Activated naive CD4-positive, alpha-beta T cell treated with anti-CD3 and anti-CD28 coated beads, Interleukin-2, amount 10 ng/mL, durations not matched to agents 7 days and 5 days (primary cell): ENCODE data around the gene CCDC50.

Source experiments
- CTCF ChIA-PET: fragments of 350-600 bp; sonication (Branson Sonifier 250); formaldehyde crosslinking; loops from one replicate; lab custom pipeline; 2021; ENCODE audit warnings: antibody characterized with exemption; lab: Charles Lee
- DNase-seq: peaks from one replicate; pipeline ENCODE4 v3.0.0-alpha.2; 2020
- H3K27ac Mint-ChIP-seq: one replicate; pipeline ENCODE4 v1.8.0; 2021; ENCODE audit warnings: mild to moderate bottlenecking, moderate library complexity, mixed read lengths
- H3K27me3 Mint-ChIP-seq: one replicate; pipeline ENCODE4 v1.8.0; 2021; ENCODE audit warnings: mild to moderate bottlenecking, mixed read lengths
- H3K36me3 Mint-ChIP-seq: one replicate; pipeline ENCODE4 v1.8.0; 2021; ENCODE audit warnings: mixed read lengths
- H3K4me1 Mint-ChIP-seq: one replicate; pipeline ENCODE4 v1.8.0; 2021; ENCODE audit warnings: mixed read lengths
- H3K4me3 Mint-ChIP-seq: one replicate; pipeline ENCODE4 v1.8.0; 2021; ENCODE audit warnings: mild to moderate bottlenecking, moderate library complexity, mixed read lengths
- H3K9me3 Mint-ChIP-seq: one replicate; pipeline ENCODE4 v1.8.0; 2021; ENCODE audit warnings: mixed read lengths

The CCDC50 gene

DNA sequence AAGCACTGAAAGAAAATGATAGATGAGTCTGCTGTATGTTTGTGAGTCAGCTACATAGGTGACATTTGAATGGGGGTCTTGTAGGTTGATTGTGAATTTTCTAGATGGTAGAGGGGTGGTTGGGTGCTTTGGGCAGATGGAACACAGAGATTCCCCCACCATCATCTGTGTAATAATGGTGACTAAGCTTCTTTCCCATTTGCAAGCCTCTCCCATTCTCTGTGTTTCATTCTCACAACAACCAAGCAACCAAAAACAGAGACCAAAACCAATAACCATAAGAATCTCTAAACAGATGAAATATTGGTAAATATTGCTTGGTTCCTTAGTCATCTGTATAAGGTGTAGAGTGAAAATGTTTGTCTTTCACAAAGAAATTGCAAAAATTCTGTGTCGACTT lies 18.9 kb downstream of the CCDC50 start:
- Mint-ChIP-seq H3K9me3 (no peaks in the 10 kb centered on the region), H3K27ac (no peak overlapping the region), H3K36me3 (no peaks in the 10 kb centered on the region), H3K4me1 (no peaks in the 10 kb centered on the region), H3K27me3 (no peaks in the 10 kb centered on the region), H3K4me3 (no peak overlapping the region)
- CTCF ChIA-PET: no interaction called here
- DNase-seq: no peak

DNA sequence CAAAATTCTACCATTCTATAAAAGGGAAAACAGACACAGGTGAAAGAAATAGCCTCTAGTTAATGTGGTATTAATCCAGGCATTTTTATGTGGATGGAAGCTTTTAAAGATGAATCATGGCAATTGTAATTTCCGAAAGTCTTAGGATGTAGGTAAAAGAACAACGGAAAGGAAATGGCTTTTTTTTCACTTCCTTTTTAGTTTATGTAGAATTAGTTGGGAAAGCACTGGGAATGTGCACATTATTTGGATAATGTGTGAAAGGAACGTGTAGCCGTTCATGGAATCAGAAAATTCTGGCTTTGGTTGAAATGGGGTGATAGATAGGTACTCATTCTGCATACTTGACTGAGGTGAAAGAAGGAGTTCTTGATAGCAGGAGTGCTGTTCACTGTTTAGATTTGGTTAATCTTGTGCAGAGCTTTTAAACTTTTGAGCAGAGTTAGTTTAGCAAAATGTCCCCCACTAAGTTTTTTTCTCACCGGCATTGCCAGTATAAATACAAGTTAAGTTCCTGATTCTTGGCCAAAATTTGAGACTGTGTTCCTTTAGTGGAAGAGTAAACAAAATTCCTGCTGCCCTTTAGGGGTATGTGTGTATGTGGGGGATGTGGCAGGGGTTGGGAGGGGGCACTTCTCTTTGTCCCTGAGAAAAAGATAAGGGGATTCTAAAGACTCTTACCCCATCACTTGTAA lies 21.3 kb downstream of the CCDC50 start:
- H3K36me3 Mint-ChIP-seq: no peaks in the 10 kb centered on the region
- no peaks in the 10 kb centered on the region for H3K27me3 Mint-ChIP-seq
- CTCF ChIA-PET: no interaction called here
- H3K27ac Mint-ChIP-seq: no peak overlapping the region
- no peaks in the 10 kb centered on the region for H3K9me3 Mint-ChIP-seq
- no peak overlapping the region for H3K4me3 Mint-ChIP-seq
- H3K4me1 Mint-ChIP-seq: no peaks in the 10 kb centered on the region
- no peak for DNase-seq

GRCh38 chr3:191352014-191352413 lies 22.8 kb downstream of the CCDC50 start:
- Mint-ChIP-seq H3K4me3 (no peak overlapping the region), H3K36me3 (no peaks in the 10 kb centered on the region), H3K9me3 (no peaks in the 10 kb centered on the region), H3K27me3 (no peaks in the 10 kb centered on the region), H3K4me1 (no peaks in the 10 kb centered on the region), H3K27ac (no peak overlapping the region)
- CTCF ChIA-PET: no interaction called here
- DNase-seq: no peak

DNA sequence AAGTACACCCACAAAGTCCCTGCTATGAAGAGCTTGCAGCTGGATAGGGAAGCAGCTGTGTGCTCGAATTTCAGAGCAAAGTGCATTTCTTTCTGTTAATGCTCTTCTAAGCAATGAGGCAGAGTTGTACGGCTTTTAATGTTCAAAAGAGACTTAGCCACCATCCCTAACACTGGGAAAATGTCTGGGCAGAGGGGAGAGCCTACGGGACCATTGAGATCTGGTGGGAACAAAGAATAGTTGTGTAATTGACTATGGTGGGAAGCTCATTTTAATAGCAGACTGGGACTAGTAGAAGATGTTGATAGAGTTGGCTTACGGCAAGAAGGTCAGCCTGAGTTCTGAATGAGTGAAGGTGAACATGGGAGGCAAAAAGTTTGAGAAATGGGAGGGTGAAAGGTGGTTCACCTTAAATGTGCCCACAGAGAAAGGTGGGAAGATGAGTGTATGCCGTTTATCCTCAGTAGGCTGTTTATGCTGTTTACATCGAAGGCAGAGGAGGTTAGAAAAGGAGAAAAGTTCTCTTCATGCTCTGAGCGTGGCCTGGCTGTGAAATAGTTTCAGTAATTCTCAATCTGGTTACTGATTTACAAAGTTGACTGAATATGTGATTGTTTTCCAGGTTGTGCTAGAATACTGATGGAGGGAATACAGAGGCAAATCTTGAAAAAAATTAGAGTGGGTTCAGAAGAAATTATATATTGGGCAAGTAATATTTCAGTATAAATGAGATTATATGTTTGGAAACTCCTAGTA lies 24.0 kb downstream of the CCDC50 start:
- Mint-ChIP-seq H3K4me3 (no peak overlapping the region), H3K36me3 (no peaks in the 10 kb centered on the region), H3K9me3 (no peaks in the 10 kb centered on the region), H3K27me3 (no peaks in the 10 kb centered on the region), H3K27ac (no peak overlapping the region), H3K4me1 (no peaks in the 10 kb centered on the region)
- no peak for DNase-seq
- CTCF ChIA-PET: no interaction called here

DNA sequence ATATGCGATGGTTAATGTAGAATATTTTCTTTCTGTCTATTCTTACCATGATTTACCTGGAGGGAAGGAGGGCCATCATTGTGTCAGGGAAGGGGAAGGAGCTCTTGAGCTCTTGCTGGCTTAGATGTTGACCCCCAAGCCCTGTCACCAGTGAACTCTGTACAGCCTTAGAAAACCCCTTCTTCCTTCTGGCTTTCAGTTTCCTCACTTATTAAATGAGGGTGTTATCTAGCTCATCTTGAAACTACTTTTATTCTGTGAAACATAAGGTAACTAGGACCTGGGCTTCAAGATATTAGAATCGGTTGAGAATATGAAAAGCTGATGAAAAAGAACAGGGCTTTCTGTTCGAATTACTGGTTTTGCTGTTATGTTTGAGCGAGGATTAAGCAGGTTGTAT lies 26.2 kb downstream of the CCDC50 start:
- Mint-ChIP-seq H3K27me3 (no peaks in the 10 kb centered on the region), H3K4me3 (no peak overlapping the region), H3K9me3 (no peaks in the 10 kb centered on the region)

GRCh38 chr3:191356631-191357439 lies 27.6 kb downstream of the CCDC50 start:
- Mint-ChIP-seq H3K36me3 (no peaks in the 10 kb centered on the region), H3K9me3 (no peaks in the 10 kb centered on the region), H3K4me3 (no peak overlapping the region), H3K27me3 (no peaks in the 10 kb centered on the region), H3K4me1 (peaks cover 4% of the 10 kb centered on the region), H3K27ac (no peak overlapping the region)
- CTCF ChIA-PET: no interaction called here
- no peak for DNase-seq

More for the DNA sequence above, 26.2 kb downstream of the CCDC50 start:
- DNase-seq: no peak
- CTCF ChIA-PET: no interaction called here
- H3K4me1 Mint-ChIP-seq: peaks cover 4% of the 10 kb centered on the region
- no peaks in the 10 kb centered on the region for H3K36me3 Mint-ChIP-seq
- H3K27ac Mint-ChIP-seq: no peak overlapping the region

GRCh38 chr3:191357909-191358308 lies 28.7 kb downstream of the CCDC50 start:
- CTCF ChIA-PET: no interaction called here
- H3K4me1 Mint-ChIP-seq: peaks cover 4% of the 10 kb centered on the region
- no peaks in the 10 kb centered on the region for H3K9me3 Mint-ChIP-seq
- H3K36me3 Mint-ChIP-seq: no peaks in the 10 kb centered on the region
- no peak for DNase-seq
- H3K27me3 Mint-ChIP-seq: no peaks in the 10 kb centered on the region
- no peak overlapping the region for H3K4me3 Mint-ChIP-seq
- H3K27ac Mint-ChIP-seq: no peak overlapping the region

DNA sequence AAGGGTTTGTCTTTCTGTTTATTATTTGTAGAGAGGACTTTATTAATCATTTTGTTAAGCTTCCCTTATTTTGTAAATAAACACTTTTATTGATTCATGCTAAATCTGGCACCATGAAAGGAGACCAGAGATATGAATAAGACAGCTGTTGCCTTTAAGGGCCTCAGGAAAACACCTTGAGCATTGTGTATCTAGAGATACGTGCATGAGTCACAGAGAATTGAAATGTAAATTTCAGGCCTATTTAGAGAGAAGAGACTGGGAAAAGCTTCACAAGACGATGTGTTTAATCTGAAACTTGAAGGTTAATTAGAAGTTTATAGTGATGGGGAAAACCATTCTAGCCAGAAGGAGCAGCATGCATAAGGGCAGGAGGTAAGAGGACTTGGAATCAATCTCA lies 29.7 kb downstream of the CCDC50 start:
- Mint-ChIP-seq H3K4me1 (peaks cover 4% of the 10 kb centered on the region), H3K27ac (no peak overlapping the region)
- CTCF ChIA-PET: no interaction called here

DNA sequence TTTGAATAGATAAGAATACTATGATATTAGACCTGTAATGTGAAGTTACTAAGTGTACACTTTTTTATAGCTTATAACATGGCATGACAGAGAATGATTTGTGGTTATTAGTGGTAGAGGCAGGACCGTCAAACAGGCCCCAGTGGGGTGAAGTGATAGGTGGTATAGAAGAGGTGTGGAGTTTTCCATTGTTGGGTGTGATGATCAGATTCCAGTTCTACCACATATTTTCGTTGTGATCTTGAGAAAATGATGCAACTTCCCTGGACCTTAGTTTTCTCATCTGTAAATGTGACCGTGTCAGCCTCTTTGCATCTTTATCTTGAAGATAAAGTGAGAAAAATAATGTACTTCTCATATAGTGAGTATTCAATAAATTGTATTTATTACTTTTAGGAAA lies 31.4 kb downstream of the CCDC50 start:
- Mint-ChIP-seq H3K36me3 (no peaks in the 10 kb centered on the region), H3K27ac (no peak overlapping the region), H3K4me3 (no peak overlapping the region), H3K9me3 (no peaks in the 10 kb centered on the region), H3K27me3 (no peaks in the 10 kb centered on the region), H3K4me1 (peaks cover 4% of the 10 kb centered on the region)
- no peak for DNase-seq
- CTCF ChIA-PET: no interaction called here

More for the DNA sequence above, 29.7 kb downstream of the CCDC50 start:
- Mint-ChIP-seq H3K4me3 (no peak overlapping the region), H3K27me3 (no peaks in the 10 kb centered on the region), H3K9me3 (no peaks in the 10 kb centered on the region), H3K36me3 (no peaks in the 10 kb centered on the region)
- no peak for DNase-seq

DNA sequence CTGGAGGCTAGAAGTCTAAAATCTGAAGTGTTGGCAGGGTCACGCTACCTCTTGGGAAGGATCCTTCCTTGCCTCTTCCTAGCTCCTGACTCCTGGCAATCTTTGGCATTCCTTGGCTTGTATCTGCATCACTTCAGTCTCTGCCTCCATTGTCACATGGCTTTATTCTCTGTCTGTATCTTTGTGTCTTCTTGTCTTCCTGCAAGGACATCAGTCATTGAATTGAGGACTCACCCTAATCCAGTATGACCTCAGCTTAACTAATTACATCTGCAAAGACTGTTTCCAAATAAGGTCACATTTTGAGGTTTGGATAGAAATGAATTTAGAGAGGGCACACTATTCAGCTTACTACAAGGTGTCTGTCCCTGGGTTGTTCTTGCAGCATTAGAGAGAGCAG lies 32.3 kb downstream of the CCDC50 start:
- H3K4me1 Mint-ChIP-seq: peaks cover 4% of the 10 kb centered on the region
- DNase-seq: no peak
- H3K27ac Mint-ChIP-seq: no peak overlapping the region
- no peaks in the 10 kb centered on the region for H3K9me3 Mint-ChIP-seq
- H3K36me3 Mint-ChIP-seq: no peaks in the 10 kb centered on the region
- CTCF ChIA-PET: no interaction called here
- no peaks in the 10 kb centered on the region for H3K27me3 Mint-ChIP-seq
- no peak overlapping the region for H3K4me3 Mint-ChIP-seq

- Mint-ChIP-seq H3K4me3 (no peak overlapping the region), H3K27me3 (no peaks in the 10 kb centered on the region), H3K36me3 (no peaks in the 10 kb centered on the region), H3K9me3 (no peaks in the 10 kb centered on the region), H3K4me1 (peaks cover 4% of the 10 kb centered on the region), H3K27ac (no peak overlapping the region)
- DNase-seq: no peak
- CTCF ChIA-PET: no interaction called here
Measured at GRCh38 chr3:191362037-191362436, 32.8 kb downstream of the CCDC50 start.

DNA sequence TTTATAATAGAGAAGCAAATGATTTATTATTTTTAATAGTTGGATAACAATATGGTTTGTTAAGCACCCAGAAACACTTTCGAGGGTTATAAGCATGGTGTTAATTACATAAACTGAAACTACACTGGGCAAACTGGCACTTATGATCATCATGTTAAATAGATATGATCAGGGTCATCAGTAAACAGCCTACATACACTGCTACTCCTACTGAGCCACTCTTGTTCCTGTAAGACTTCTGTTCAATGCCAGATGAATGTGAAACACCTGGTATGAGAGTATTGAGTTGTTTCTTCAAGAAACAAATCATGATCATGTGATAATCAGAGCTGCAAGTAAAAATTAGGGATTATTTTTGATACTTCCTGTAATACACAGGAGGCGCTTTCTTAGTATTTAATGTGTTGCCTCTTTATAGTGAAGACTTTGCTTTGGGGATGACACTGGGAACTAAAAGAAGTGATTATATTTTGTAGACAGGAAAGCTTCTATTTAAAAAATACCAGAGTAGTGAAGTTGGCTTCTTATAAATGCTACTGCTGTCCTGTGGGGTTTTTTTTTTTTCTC lies 33.4 kb downstream of the CCDC50 start:
- no peak for DNase-seq
- CTCF ChIA-PET: no interaction called here
- H3K4me3 Mint-ChIP-seq: no peak overlapping the region
- peaks cover 4% of the 10 kb centered on the region for H3K4me1 Mint-ChIP-seq
- no peaks in the 10 kb centered on the region for H3K27me3 Mint-ChIP-seq
- H3K9me3 Mint-ChIP-seq: no peaks in the 10 kb centered on the region
- H3K36me3 Mint-ChIP-seq: no peaks in the 10 kb centered on the region
- H3K27ac Mint-ChIP-seq: no peak overlapping the region

GRCh38 chr3:191363221-191363620 lies 34.0 kb downstream of the CCDC50 start:
- Mint-ChIP-seq H3K27me3 (no peaks in the 10 kb centered on the region), H3K9me3 (no peaks in the 10 kb centered on the region), H3K27ac (no peak overlapping the region), H3K36me3 (no peaks in the 10 kb centered on the region), H3K4me1 (peaks cover 4% of the 10 kb centered on the region), H3K4me3 (no peak overlapping the region)
- CTCF ChIA-PET: no interaction called here
- DNase-seq: no peak

GRCh38 chr3:191366675-191367074 lies 37.5 kb downstream of the CCDC50 start:
- Mint-ChIP-seq H3K4me3 (no peak overlapping the region), H3K4me1 (no peaks in the 10 kb centered on the region), H3K36me3 (no peaks in the 10 kb centered on the region), H3K27me3 (no peaks in the 10 kb centered on the region), H3K27ac (no peak overlapping the region), H3K9me3 (no peaks in the 10 kb centered on the region)
- CTCF ChIA-PET: no interaction called here
- DNase-seq: no peak
